ENCODE results near the gene RAD9A.

DNA sequence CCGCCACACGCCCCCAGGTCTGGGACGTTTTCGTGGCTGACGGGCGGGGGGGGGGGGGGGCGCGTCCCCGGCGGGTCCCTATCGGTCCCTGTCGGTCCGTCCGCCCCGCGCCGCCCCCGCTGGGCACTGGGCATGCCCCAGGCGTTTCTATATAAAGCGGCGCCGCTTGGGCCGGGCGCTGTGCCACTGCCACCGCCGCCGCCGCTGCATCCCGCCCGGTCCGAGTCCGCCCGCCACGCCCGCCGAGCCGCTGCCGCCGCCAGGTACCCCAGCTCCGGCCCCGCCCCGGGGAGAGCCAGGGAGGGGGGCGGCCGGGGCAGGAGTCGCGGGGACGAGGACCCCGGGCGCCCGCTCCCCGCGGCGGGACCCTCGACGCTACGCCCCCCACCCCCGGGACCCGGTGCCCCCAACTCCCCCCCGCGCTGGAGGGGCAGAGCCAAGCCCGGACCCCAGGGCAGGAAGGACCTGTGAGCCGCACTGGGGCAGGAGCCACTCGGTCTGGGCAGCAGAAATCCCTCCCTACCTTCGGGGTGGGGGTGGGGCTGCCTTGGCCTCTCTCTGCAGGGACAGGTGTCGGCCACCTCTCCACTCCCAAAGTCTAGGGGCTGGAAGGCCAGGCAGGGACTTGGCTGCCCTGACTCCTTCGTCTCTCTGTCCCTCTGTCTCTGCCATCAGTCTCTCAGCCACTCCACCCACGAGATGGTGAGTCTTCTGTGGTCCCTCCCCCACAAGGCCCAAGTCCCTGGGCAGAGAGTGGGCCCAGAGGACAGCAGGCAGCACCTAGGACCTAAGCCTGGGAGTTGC, 23.9 kb downstream of the RAD9A start, which contains the start of gene CARNS1:
- TF ChIP-seq POLR2A (IDR thresholded peaks at IDR 0.05; ENCODE audit: low read depth, low read length), result no peak
- TF ChIP-seq, protein P1, sequence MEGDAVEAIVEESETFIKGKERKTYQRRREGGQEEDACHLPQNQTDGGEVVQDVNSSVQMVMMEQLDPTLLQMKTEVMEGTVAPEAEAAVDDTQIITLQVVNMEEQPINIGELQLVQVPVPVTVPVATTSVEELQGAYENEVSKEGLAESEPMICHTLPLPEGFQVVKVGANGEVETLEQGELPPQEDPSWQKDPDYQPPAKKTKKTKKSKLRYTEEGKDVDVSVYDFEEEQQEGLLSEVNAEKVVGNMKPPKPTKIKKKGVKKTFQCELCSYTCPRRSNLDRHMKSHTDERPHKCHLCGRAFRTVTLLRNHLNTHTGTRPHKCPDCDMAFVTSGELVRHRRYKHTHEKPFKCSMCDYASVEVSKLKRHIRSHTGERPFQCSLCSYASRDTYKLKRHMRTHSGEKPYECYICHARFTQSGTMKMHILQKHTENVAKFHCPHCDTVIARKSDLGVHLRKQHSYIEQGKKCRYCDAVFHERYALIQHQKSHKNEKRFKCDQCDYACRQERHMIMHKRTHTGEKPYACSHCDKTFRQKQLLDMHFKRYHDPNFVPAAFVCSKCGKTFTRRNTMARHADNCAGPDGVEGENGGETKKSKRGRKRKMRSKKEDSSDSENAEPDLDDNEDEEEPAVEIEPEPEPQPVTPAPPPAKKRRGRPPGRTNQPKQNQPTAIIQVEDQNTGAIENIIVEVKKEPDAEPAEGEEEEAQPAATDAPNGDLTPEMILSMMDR (conservative IDR thresholded peaks at IDR 0.05; ENCODE audit: low read depth, low read length), result no peak
- TF ChIP-seq, protein P2, sequence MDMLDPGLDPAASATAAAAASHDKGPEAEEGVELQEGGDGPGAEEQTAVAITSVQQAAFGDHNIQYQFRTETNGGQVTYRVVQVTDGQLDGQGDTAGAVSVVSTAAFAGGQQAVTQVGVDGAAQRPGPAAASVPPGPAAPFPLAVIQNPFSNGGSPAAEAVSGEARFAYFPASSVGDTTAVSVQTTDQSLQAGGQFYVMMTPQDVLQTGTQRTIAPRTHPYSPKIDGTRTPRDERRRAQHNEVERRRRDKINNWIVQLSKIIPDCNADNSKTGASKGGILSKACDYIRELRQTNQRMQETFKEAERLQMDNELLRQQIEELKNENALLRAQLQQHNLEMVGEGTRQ (IDR thresholded peaks at IDR 0.05; ENCODE audit: low read depth, low read length), result no peak
- no peak for TF ChIP-seq MAZ (IDR thresholded peaks at IDR 0.05; ENCODE audit: borderline replicate concordance, low read depth, low read length)
- TF ChIP-seq SMC3 (IDR thresholded peaks at IDR 0.05; ENCODE audit: low read depth, low read length), result no peak
